GM20000 (cell line): ENCODE results near the gene RRP8.

Experiments
- DNase-seq: peaks from one replicate; pipeline ENCODE4 v3.0.0; 2012; ENCODE audit warnings: low spot score
- TF ChIP-seq, protein P1 (sequence below): IDR thresholded peaks from 2 replicates; pipeline ENCODE4 v1.5.1; 2012; ENCODE audit warnings: mild to moderate bottlenecking, control low read depth; ENCODE audit errors: extremely low read depth, missing control alignments

Gene RRP8

DNA sequence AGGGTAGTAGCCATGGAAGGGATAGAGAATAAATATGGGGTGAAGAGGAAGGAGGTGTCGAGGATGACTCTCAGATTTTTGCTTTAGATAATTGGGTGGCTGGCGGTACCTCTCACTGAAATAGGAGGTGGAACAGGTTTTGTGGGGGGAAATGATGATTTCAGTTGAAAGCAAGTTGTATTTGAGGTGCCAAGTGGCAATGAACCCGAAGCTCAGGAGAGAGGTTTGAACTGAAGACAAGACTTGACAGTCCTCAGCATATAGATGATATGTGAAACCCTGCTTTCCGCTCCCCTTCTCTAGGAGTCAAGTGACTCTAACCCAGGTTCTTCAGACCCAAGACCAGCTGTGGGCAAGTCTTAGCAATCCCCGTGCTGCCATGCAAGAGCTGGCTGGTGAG, 33.7 kb downstream of the RRP8 start:
- DNase-seq, result no peak
- TF ChIP-seq, protein P1, sequence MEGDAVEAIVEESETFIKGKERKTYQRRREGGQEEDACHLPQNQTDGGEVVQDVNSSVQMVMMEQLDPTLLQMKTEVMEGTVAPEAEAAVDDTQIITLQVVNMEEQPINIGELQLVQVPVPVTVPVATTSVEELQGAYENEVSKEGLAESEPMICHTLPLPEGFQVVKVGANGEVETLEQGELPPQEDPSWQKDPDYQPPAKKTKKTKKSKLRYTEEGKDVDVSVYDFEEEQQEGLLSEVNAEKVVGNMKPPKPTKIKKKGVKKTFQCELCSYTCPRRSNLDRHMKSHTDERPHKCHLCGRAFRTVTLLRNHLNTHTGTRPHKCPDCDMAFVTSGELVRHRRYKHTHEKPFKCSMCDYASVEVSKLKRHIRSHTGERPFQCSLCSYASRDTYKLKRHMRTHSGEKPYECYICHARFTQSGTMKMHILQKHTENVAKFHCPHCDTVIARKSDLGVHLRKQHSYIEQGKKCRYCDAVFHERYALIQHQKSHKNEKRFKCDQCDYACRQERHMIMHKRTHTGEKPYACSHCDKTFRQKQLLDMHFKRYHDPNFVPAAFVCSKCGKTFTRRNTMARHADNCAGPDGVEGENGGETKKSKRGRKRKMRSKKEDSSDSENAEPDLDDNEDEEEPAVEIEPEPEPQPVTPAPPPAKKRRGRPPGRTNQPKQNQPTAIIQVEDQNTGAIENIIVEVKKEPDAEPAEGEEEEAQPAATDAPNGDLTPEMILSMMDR, result no peak

DNA sequence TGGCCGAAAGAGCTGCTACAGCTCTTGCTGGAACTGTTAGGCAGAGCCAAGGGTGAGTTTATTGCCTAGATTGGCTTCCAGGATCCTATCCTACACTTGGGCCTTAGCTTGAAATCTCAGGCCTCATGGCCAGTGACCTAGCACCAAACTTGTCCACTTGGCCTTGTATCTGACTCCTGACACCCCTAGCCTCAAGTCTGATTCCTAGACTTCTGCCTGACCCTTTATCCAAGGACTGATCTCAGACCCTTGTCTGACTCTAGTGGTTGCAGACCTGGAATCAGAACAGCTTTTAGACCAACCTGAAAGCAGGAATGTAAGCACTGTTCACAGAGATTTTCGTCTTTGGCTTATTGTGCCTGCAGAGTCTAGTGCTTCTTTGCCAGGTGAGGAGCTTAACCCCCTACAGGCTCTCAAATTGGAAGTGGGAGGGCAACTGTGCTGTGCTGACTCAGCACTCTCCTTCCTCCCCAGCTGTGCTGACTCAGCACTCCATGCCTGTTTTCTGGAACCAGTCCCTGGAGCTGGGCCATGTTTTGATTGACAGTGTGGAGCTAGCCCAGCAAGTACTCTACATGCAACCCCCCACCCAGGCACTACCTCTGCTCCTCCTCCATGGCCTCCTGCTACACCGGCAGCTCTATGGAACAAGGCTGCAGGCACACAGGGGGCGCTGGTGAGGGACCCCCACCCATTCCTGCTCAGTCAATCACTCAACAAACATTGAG, 35.1 kb downstream of the RRP8 start:
- TF ChIP-seq, protein P1, result no peak
- DNase-seq, result no peak

DNA sequence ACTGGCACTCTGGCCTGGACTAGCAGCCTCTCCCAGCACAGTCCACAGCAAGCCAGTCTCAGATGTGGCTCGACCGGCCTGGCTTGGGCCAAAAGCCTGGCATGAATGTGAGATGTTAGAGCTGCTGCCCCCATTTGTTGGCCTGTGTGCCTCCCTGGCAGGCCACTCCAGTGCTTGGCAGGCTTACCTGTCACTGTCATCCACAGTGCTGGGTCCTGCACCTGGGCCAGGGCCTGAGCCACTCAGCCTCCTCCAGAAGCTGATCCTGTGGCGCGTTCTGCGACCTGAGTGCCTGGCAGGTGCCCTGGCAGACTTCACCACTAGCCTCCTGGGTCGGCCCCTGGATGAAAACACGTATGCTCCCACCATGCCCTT, 36.1 kb downstream of the RRP8 start:
- TF ChIP-seq, protein P1, result no peak
- no peak for DNase-seq

DNA sequence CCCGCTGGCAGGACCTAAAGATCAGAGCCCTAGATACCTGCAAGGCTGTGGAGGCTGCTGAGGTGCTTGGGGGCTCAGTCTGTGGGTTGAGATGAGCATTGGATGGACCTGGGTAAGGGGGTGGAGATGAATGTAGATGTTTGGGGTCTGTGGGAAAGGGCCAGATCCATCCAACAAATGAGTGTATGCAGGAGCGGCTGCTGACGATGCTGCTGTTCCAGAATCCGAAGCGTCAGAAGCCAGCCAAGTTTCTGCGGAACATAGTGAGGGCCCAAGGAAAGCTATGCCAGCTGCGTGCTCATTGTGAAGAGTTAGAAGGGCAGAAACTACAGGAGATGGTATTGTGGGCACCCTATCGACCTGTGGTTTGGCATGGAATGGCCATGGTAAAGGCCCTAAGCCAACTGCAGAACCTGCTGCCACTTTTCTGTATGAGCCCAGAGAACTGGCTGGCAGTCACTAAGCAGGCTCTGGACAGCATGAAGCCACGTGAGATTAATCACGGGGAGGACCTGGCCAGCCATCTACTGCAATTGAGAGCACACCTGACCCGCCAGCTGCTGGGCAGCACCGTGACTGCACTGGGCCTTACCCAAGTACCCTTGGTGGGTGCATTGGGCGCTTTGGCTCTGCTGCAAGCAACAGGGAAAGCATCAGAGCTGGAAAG, 36.6 kb downstream of the RRP8 start:
- TF ChIP-seq, protein P1, result no peak
- no peak for DNase-seq

DNA sequence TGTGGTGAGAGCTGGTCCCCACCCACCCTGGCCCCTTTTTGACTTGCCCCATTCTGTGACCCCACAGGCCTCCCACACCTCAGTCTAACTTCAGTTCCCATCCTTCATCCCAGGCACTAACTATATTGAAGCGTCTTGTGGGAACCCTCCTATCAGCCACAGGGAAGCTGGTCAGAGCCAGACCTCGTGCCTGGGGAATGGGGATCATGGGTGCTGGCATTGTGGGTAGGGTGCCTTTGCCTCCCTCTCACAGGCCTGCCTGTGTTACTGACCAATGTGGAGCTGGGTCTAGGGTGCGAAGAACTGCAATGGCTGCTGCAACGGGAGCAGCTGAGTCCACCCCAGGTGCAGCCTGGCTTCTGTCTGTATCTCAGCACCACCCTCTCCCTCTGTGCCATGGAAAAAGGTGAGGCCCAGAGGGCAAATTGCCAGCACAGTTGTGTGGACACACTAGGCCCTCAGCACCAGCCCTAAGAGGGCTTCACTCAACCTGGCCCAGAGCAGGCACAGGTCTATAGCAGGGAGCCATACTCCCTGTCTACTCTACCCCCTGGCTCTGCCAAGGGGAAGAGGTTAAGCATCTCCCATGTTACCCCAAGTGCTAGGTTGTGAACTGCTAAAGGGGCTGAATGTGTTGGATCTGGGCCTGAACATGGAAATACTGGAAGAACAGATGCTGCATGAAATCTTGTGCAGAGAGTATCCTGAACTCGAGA, 37.3 kb downstream of the RRP8 start:
- DNase-seq, result no peak
- TF ChIP-seq, protein P1, result no peak

DNA sequence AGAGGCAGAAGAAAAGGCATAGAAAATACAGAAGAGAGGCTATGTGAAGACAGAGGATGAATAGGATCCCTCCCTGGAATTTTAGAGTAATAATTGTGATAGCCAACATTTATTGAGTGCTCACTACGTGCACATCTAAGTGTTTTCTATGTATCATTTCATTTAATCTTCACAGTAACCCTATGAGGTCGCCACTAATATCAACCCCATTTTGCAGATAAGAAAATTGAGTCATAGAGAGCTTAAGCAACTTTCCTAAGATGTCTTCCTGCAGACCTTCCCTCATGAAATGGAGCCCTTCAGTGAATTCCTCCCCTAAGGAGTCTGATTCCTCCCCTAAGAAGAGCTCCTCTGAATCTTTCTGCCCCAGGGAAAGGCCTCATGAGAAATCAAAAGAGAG, 38.1 kb downstream of the RRP8 start:
- DNase-seq, result no peak

More for the DNA sequence above, 38.1 kb downstream of the RRP8 start:
- TF ChIP-seq, protein P1, result no peak
